H9 (cell line): Measurements from ENCODE around the gene TRPM3. TPM values are rescaled to one million over a fixed set of nuclear protein-coding genes. Genes with fewer than 3 reads are reported as not detected.

Experiments used
- DNase-seq: peaks from one replicate; pipeline ENCODE4 v3.0.0-alpha.2; 2017
- H2AFZ ChIP-seq: one replicate; pipeline ENCODE4 v1.6.1; 2013; ENCODE audit warnings: mild to moderate bottlenecking, low read length, control low read depth, moderate library complexity
- H2AK5ac ChIP-seq: 2 replicates; pipeline ENCODE4 v1.6.1; 2013; ENCODE audit warnings: low read length, control low read depth, mixed read lengths; ENCODE audit not compliant: insufficient read length
- H2BK120ac ChIP-seq: one replicate; pipeline ENCODE4 v1.6.1; 2013; ENCODE audit warnings: low read depth, mild to moderate bottlenecking, low read length, control low read depth, inconsistent platforms; ENCODE audit not compliant: poor library complexity, severe bottlenecking
- H2BK12ac ChIP-seq: 2 replicates; pipeline ENCODE4 v1.6.1; 2013; ENCODE audit warnings: low read length, control low read depth, mixed read lengths, low read depth; ENCODE audit not compliant: insufficient read length
- H2BK15ac ChIP-seq: 2 replicates; pipeline ENCODE4 v1.6.1; 2013; ENCODE audit warnings: low read depth, low read length, control low read depth
- H2BK20ac ChIP-seq: one replicate; pipeline ENCODE4 v1.6.1; 2013; ENCODE audit warnings: low read depth, mild to moderate bottlenecking, low read length, control low read depth, inconsistent platforms; ENCODE audit not compliant: poor library complexity, severe bottlenecking
- H2BK5ac ChIP-seq: 2 replicates; pipeline ENCODE4 v1.6.1; 2013; ENCODE audit warnings: low read length, control low read depth, mixed read lengths; ENCODE audit not compliant: insufficient read length
- H3K14ac ChIP-seq: 2 replicates; pipeline ENCODE4 v1.6.1; 2013; ENCODE audit warnings: low read length, control low read depth; ENCODE audit not compliant: insufficient read depth
- H3K18ac ChIP-seq: 2 replicates; pipeline ENCODE4 v1.6.1; 2013; ENCODE audit warnings: low read depth, mild to moderate bottlenecking, mixed read lengths, low read length, control low read depth; ENCODE audit not compliant: insufficient read length
- H3K23ac ChIP-seq: 2 replicates; pipeline ENCODE4 v1.6.1; 2013; ENCODE audit warnings: low read length, control low read depth, mixed read lengths, low read depth; ENCODE audit not compliant: insufficient read length
- H3K23me2 ChIP-seq: 2 replicates; pipeline ENCODE4 v1.6.1; 2013; ENCODE audit warnings: low read depth, mild to moderate bottlenecking, mixed read lengths, low read length, control low read depth; ENCODE audit not compliant: insufficient read length, poor library complexity, severe bottlenecking
- H3K27ac ChIP-seq: 2 replicates; pipeline ENCODE4 v1.5.1; 2013; ENCODE audit warnings: low read length, control low read depth, mixed read lengths, low read depth; ENCODE audit not compliant: insufficient read length
- H3K27me3 ChIP-seq: 2 replicates; pipeline ENCODE4 v1.6.1; 2013; ENCODE audit warnings: low read length, control low read depth, inconsistent platforms; ENCODE audit not compliant: insufficient read depth
- H3K4ac ChIP-seq: 2 replicates; pipeline ENCODE4 v1.6.1; 2013; ENCODE audit warnings: low read depth, mild to moderate bottlenecking, control low read depth, inconsistent platforms, low read length, moderate library complexity
- H3K4me1 ChIP-seq: 2 replicates; pipeline ENCODE4 v1.6.1; 2013; ENCODE audit warnings: low read length, control low read depth, inconsistent platforms; ENCODE audit not compliant: insufficient read depth
- H3K4me2 ChIP-seq: 2 replicates; pipeline ENCODE4 v1.6.1; 2013; ENCODE audit warnings: low read length, control low read depth, mixed read lengths; ENCODE audit not compliant: insufficient read length, insufficient read depth
- H3K56ac ChIP-seq: 2 replicates; pipeline ENCODE4 v1.6.1; 2013; ENCODE audit warnings: low read depth, mild to moderate bottlenecking, mixed read lengths, low read length, control low read depth; ENCODE audit not compliant: insufficient read length
- H3K79me1 ChIP-seq: 2 replicates; pipeline ENCODE4 v1.6.1; 2013; ENCODE audit warnings: low read depth, mild to moderate bottlenecking, moderate library complexity, low read length, control low read depth, inconsistent platforms; ENCODE audit not compliant: insufficient read depth, poor library complexity, severe bottlenecking
- H3K79me2 ChIP-seq: 2 replicates; pipeline ENCODE4 v1.6.1; 2013; ENCODE audit warnings: low read length, control low read depth, inconsistent platforms; ENCODE audit not compliant: insufficient read depth
- H3K9ac ChIP-seq: 2 replicates; pipeline ENCODE4 v1.6.1; 2013; ENCODE audit warnings: low read length, control low read depth, mixed read lengths; ENCODE audit not compliant: insufficient read length; ENCODE audit errors: extremely low read depth
- H3K9me3 ChIP-seq: one replicate; pipeline ENCODE4 v1.6.1; 2013; ENCODE audit warnings: low read depth, low read length, inconsistent platforms; ENCODE audit not compliant: control insufficient read depth
- H3T11ph ChIP-seq: one replicate; pipeline ENCODE4 v1.6.1; 2013; ENCODE audit warnings: mild to moderate bottlenecking, low read length, control low read depth, inconsistent platforms
- H4K20me1 ChIP-seq: one replicate; pipeline ENCODE4 v1.6.1; 2013; ENCODE audit not compliant: control insufficient read depth, insufficient read length, insufficient read depth
- H4K5ac ChIP-seq: 2 replicates; pipeline ENCODE4 v1.6.1; 2013; ENCODE audit warnings: low read depth, mild to moderate bottlenecking, mixed read lengths, low read length, control low read depth; ENCODE audit not compliant: insufficient read length
- H4K8ac ChIP-seq: replicated peaks from 2 replicates; pipeline ENCODE4 v1.6.1; 2013; ENCODE audit warnings: low read length, control low read depth, mixed read lengths, low read depth; ENCODE audit not compliant: insufficient read length
- H4K91ac ChIP-seq: 2 replicates; pipeline ENCODE4 v1.6.1; 2013; ENCODE audit warnings: low read depth, mild to moderate bottlenecking, moderate library complexity, mixed read lengths, low read length, control low read depth; ENCODE audit not compliant: insufficient read length
- H3K27ac Mint-ChIP-seq, 3 experiments: 2 replicates in 2 of 3; 3 replicates in 1 of 3; pipeline ENCODE4 v1.8.0; 2020 to 2021; ENCODE audit warnings: mixed read lengths in 3 of 3, mild to moderate bottlenecking in 1 of 3, moderate library complexity in 1 of 3
- H3K27me3 Mint-ChIP-seq: 2 replicates; pipeline ENCODE4 v1.8.0; 2021; ENCODE audit warnings: low read depth, mild to moderate bottlenecking, moderate library complexity, mixed read lengths
- H3K36me3 Mint-ChIP-seq, 3 experiments: 2 replicates in 2 of 3; 3 replicates in 1 of 3; pipeline ENCODE4 v1.8.0; 2020 to 2021; ENCODE audit warnings: low read depth in 3 of 3, mixed read lengths in 3 of 3; ENCODE audit not compliant: insufficient read depth in 1 of 3
- H3K4me1 Mint-ChIP-seq, 2 experiments: 2 replicates each; pipeline ENCODE4 v1.8.0; 2020; ENCODE audit warnings: mixed read lengths in 2 of 2
- H3K4me3 Mint-ChIP-seq, 2 experiments: 2 replicates in 1 of 2; 3 replicates in 1 of 2; pipeline ENCODE4 v1.8.0; 2020 to 2021; ENCODE audit warnings: mild to moderate bottlenecking in 2 of 2, mixed read lengths in 2 of 2, moderate library complexity in 1 of 2
- H3K9me3 Mint-ChIP-seq, 2 experiments: 2 replicates in 1 of 2; 3 replicates in 1 of 2; pipeline ENCODE4 v1.8.0; 2020; ENCODE audit warnings: mild to moderate bottlenecking in 2 of 2, mixed read lengths in 2 of 2, moderate library complexity in 1 of 2
- WGBS: extraction: QIAGEN DNeasy Blood & Tissue Kit; methylation state at CpG from one replicate; pipeline ENCODE4 v1.1.7; 2013; ENCODE audit warnings: missing lambda C conversion rate, low lambda C conversion rate, mixed read lengths; ENCODE audit not compliant: insufficient read length; ENCODE audit errors: extremely low coverage; 5-methylcytosine and 5-hydroxymethylcytosine counted together
- total RNA-seq: library from RNA; stranded (reverse); gene quantifications from 2 replicates; pipeline ENCODE4 v1.2.1, GENCODE V29; 2021
- TF ChIP-seq, protein P1 (sequence below): fragments of 200-600 bp; sonication (generic); conservative IDR thresholded peaks from 3 replicates; pipeline ENCODE4 v1.8.0; 2021; ENCODE audit warnings: antibody characterized with exemption, mild to moderate bottlenecking

TRPM3 gene
- total RNA-seq, 1 experiment from 2014 or later, result 10.3 TPM

GRCh38 chr9:70609011-70609410 is 512.4 kb downstream of the TRPM3 start:
- Histone ChIP-seq H3K79me2 (no peaks in the 10 kb centered on the region), H3K4me2 (no peak overlapping the region), H3K27ac (no peak overlapping the region), H2BK20ac (no peak overlapping the region), H2BK12ac (no peak overlapping the region), H3T11ph (no peak overlapping the region), H3K9ac (no peak overlapping the region), H2AFZ (no peak overlapping the region), H3K4me1 (no peaks in the 10 kb centered on the region), H2BK5ac (no peak overlapping the region), H3K27me3 (no peaks in the 10 kb centered on the region), H2BK15ac (no peak overlapping the region), H3K9me3 (no peaks in the 10 kb centered on the region), H3K18ac (no peak overlapping the region), H4K8ac (no peak overlapping the region), H3K23me2 (no peaks in the 10 kb centered on the region), H2BK120ac (no peak overlapping the region), H2AK5ac (no peak overlapping the region), H3K4ac (no peak overlapping the region), H3K14ac (no peak overlapping the region), H4K20me1 (no peaks in the 10 kb centered on the region), H3K56ac (no peak overlapping the region), H4K91ac (no peak overlapping the region), H4K5ac (no peak overlapping the region), H3K23ac (no peak overlapping the region), H3K79me1 (no peaks in the 10 kb centered on the region)
- Mint-ChIP-seq H3K4me3 (no peak overlapping the region), H3K36me3 (no peaks in the 10 kb centered on the region; a peak in 2 of 7 replicates), H3K27me3 (no peaks in the 10 kb centered on the region), H3K9me3 (no peaks in the 10 kb centered on the region), H3K27ac (no peak overlapping the region), H3K4me1 (peaks cover 10 to 11% of the 10 kb centered on the region in 2 experiments)
- no CpG with 5 or more reads among the region's 2 CpGs for WGBS
- DNase-seq, result no peak
- TF ChIP-seq, protein P1, sequence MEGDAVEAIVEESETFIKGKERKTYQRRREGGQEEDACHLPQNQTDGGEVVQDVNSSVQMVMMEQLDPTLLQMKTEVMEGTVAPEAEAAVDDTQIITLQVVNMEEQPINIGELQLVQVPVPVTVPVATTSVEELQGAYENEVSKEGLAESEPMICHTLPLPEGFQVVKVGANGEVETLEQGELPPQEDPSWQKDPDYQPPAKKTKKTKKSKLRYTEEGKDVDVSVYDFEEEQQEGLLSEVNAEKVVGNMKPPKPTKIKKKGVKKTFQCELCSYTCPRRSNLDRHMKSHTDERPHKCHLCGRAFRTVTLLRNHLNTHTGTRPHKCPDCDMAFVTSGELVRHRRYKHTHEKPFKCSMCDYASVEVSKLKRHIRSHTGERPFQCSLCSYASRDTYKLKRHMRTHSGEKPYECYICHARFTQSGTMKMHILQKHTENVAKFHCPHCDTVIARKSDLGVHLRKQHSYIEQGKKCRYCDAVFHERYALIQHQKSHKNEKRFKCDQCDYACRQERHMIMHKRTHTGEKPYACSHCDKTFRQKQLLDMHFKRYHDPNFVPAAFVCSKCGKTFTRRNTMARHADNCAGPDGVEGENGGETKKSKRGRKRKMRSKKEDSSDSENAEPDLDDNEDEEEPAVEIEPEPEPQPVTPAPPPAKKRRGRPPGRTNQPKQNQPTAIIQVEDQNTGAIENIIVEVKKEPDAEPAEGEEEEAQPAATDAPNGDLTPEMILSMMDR, result no peak
